Panc1 (cell line): ENCODE data around the gene TNN. TPM values are rescaled to one million over a fixed set of nuclear protein-coding genes. Genes with fewer than 3 reads are reported as not detected.

Experiments used
- ATAC-seq: fragments of 200-7000 bp; cut with Tn5 transposase; 2 replicates; pipeline ENCODE4 v1.9.1; 2020; ENCODE audit warnings: mild to moderate bottlenecking, moderate library complexity
- BruUV-seq: library from RNA; stranded (reverse); fragments of 400-500 nt; replicated peaks from 2 replicates; lab custom pipeline; 2021; lab: Mats Ljungman, UMichigan
- CTCF ChIA-PET: fragments of 300-600 bp; sonication (Branson Sonifier 250); formaldehyde crosslinking; loops from one replicate; lab custom pipeline; 2022; ENCODE audit warnings: antibody characterized with exemption; lab: Charles Lee
- POLR2A ChIA-PET: fragments of 300-600 bp; sonication (Branson Sonifier 250); formaldehyde crosslinking; loops from one replicate; lab custom pipeline; 2022; ENCODE audit warnings: antibody characterized with exemption; lab: Charles Lee
- DNase-seq: peaks from one replicate; pipeline ENCODE4 v3.0.0-alpha.2; 2010; ENCODE audit warnings: low read depth, low spot score
- H3K27ac ChIP-seq: 2 replicates; pipeline ENCODE4 v1.5.1; 2011; ENCODE audit warnings: mild to moderate bottlenecking, low read length, inconsistent platforms
- H3K27me3 ChIP-seq: fragments of 200-500 bp; sonication (Bioruptor generic); 2 replicates; pipeline ENCODE4 v1.6.0; 2014; ENCODE audit warnings: low read length, inconsistent platforms; ENCODE audit not compliant: control insufficient read depth, insufficient read depth
- H3K36me3 ChIP-seq: fragments of 200-500 bp; sonication (Bioruptor generic); 2 replicates; pipeline ENCODE4 v1.5.1; 2014; ENCODE audit warnings: inconsistent platforms, mild to moderate bottlenecking, low read length, moderate library complexity; ENCODE audit not compliant: control insufficient read depth, insufficient read depth
- H3K4me1 ChIP-seq: 2 replicates; pipeline ENCODE4 v1.5.1; 2011; ENCODE audit warnings: inconsistent platforms, mild to moderate bottlenecking, low read length, moderate library complexity; ENCODE audit not compliant: control insufficient read depth, insufficient read depth
- H3K4me3 ChIP-seq, 2 experiments: 2 replicates each; pipeline ENCODE4 v1.5.1; 2011 to 2012; ENCODE audit warnings: low read depth in 2 of 2, low read length in 2 of 2, mild to moderate bottlenecking in 2 of 2, inconsistent platforms in 1 of 2, moderate library complexity in 1 of 2
- H3K9me3 ChIP-seq: fragments of 200-500 bp; sonication (Bioruptor generic); 2 replicates; pipeline ENCODE4 v1.5.1; 2014; ENCODE audit warnings: low read depth, mild to moderate bottlenecking, inconsistent platforms, low read length, moderate library complexity; ENCODE audit not compliant: control insufficient read depth, insufficient read depth
- CTCF ChIP-seq: fragments of 450-650 bp; IDR thresholded peaks from 2 replicates; pipeline ENCODE4 v1.5.1; 2017; ENCODE audit warnings: mild to moderate bottlenecking
- POLR2AphosphoS5 ChIP-seq: IDR thresholded peaks from 2 replicates; pipeline ENCODE4 v1.6.1; 2012; ENCODE audit warnings: mild to moderate bottlenecking, low read depth, low read length, moderate library complexity
- REST ChIP-seq, 2 experiments: IDR thresholded peaks; 2 replicates each; pipeline ENCODE4 v1.6.1; 2011 to 2012; ENCODE audit warnings: low read depth in 2 of 2, control low read depth in 1 of 2, low read length in 1 of 2, mild to moderate bottlenecking in 1 of 2, moderate library complexity in 1 of 2; ENCODE audit not compliant: insufficient read depth in 1 of 2
- SIN3A ChIP-seq: IDR thresholded peaks from 2 replicates; pipeline ENCODE4 v1.6.1; 2012; ENCODE audit warnings: low read depth, mild to moderate bottlenecking, low read length, moderate library complexity, borderline replicate concordance; ENCODE audit not compliant: insufficient read depth
- TCF7L2 ChIP-seq: IDR thresholded peaks from 2 replicates; pipeline ENCODE4 v1.6.1; 2011; ENCODE audit warnings: mild to moderate bottlenecking, low read depth, low read length, inconsistent platforms
- in situ Hi-C: cut with HindIII; loops from 2 replicates; pipeline ENCODE4 v1.10.0; 2016; ENCODE audit warnings: low sequenced_read_pairs, low pct_unique_long_range_greater_than_20kb
- intact Hi-C: fragments of 100-400 bp; cut with micrococcal nuclease; formaldehyde crosslinking; loops from one replicate; pipeline ENCODE4 v1.10.0; 2022; ENCODE audit not compliant: unreplicated experiment
- total RNA-seq: library from RNA; stranded (reverse); gene quantifications from one replicate; pipeline ENCODE4 v1.2.1, GENCODE V29; 2021; ENCODE audit not compliant: unreplicated experiment

The TNN gene
- total RNA-seq, 1 experiment from 2014 or later: not detected

- no TSS peak for BruUV-seq
- DNase-seq: no peak
- Histone ChIP-seq H3K9me3 (no peaks in the 10 kb centered on the region), H3K27me3 (peaks cover 10% of the 10 kb centered on the region; the same call in 1 of the 2 replicates), H3K36me3 (no peaks in the 10 kb centered on the region), H3K27ac (no peak overlapping the region), H3K4me1 (no peaks in the 10 kb centered on the region), H3K4me3 (no peak overlapping the region)
- in situ Hi-C loops: no loop called here
- ChIA-PET POLR2A (no interaction called here), CTCF (no interaction called here)
- no peak for ATAC-seq
- intact Hi-C loops: no loop called here
- no peak for TF ChIP-seq POLR2AphosphoS5
- no peak for TF ChIP-seq TCF7L2
- no peak for TF ChIP-seq SIN3A
- TF ChIP-seq REST (IDR thresholded peaks at IDR 0.05; ENCODE audit: insufficient read depth in 1 of 2, low read depth in 2 of 2, low read length in 1 of 2): no peak
- TF ChIP-seq CTCF: no peak
These were observed 12.9 kb upstream of the TNN start for GRCh38 chr1:175054736-175055135.

GRCh38 chr1:175062339-175062738 is 5.3 kb upstream of the TNN start:
- Histone ChIP-seq H3K9me3 (no peaks in the 10 kb centered on the region), H3K4me1 (no peaks in the 10 kb centered on the region), H3K36me3 (no peaks in the 10 kb centered on the region), H3K4me3 (no peak overlapping the region), H3K27ac (no peak overlapping the region), H3K27me3 (peaks cover 2% of the 10 kb centered on the region; the same call in 1 of the 2 replicates)
- POLR2A ChIA-PET: no interaction called here
- in situ Hi-C loops: no loop called here
- intact Hi-C loops: no loop called here
- ATAC-seq: no peak
- CTCF ChIA-PET: no interaction called here
- no peak for DNase-seq
- BruUV-seq: no TSS peak
- TF ChIP-seq SIN3A (no peak), REST (IDR thresholded peaks at IDR 0.05; ENCODE audit: insufficient read depth in 1 of 2, low read depth in 2 of 2, low read length in 1 of 2) (no peak), CTCF (no peak), TCF7L2 (no peak), POLR2AphosphoS5 (no peak)
